ENCODE data around the gene EP400. TPM values are rescaled to one million over a fixed set of nuclear protein-coding genes. Genes with fewer than 3 reads are reported as not detected.

The EP400 gene
- total and polyA plus RNA-seq, 2 of the 8 experiments (the other 6 are each of a cell fraction or from before 2014, with no cell fraction given) = 13.1 to 69.7 TPM

DNA sequence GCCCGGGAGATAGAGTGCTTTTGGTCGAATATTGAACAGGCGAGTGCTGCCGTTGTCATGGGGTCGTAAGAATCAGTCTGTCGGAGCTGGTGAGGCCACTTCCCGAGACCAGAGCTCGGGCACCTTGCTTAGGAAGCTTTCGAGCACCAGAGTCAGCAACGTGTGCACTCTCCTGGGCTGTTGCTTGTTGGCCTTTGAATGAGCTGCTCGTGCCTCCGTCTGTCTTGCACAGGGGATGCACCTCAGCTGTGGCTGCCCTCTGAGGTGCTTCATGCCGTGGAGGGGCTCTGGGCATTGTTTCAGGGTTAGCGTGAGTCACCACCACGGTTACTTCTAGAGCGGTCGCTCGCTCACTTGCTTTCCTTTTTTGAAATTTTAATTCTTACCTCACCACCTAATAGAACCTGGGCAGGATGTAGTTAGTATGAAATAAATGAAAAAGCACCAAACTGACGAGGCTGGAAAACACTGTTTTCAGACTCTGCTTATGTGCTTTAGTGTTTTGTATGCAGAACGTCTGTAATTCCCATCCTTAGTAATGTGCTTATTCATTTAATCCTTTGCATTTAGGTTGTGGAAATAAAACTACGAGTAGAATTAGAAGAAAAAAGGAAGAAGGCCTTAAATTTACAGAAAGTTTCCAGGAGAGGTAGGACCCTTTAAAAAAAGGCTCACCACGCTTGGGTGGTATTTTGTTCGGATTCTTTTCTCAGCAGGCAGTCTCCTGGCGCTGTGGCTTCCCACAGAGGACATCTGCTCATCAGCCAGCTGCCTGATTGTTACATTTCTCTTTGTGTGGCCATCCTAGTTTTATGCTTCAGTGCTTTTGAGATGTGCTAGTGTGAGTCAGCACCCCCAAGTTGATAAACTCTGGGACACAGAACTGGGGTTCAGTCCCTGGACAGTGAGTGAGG, 40.6 kb downstream of the EP400 start (continued):
- TF ChIP-seq BRCA1 (IDR thresholded peaks at IDR 0.05; ENCODE audit: low read depth, low read length) (no peak), POLR2AphosphoS5 (IDR thresholded peaks at IDR 0.05; ENCODE audit: low read depth, low read length) (0 out of 2 replicates have a peak, but pooled peaks have one; percentile 16), GABPA (IDR thresholded peaks at IDR 0.05; ENCODE audit: borderline replicate concordance, insufficient read depth, low read length) (no peak), CHD7 (IDR thresholded peaks at IDR 0.05; ENCODE audit: insufficient replicate concordance, low read length) (peak; percentile 22), MAFK (IDR thresholded peaks at IDR 0.05; ENCODE audit: low read depth, low read length) (peak; percentile 7; the same call in 1 of the 2 replicates), TEAD4 (IDR thresholded peaks at IDR 0.05; ENCODE audit: low read depth, low read length) (peak; percentile 79)

Measured in H1 (cell line).